IMR-90 (cell line): ENCODE measurements around the gene DCAF6. TPM values are rescaled to one million over a fixed set of nuclear protein-coding genes. Genes with fewer than 3 reads are reported as not detected.

ENCODE experiments used
- ATAC-seq: fragments of 200-7000 bp; cut with Tn5 transposase; 2 replicates; pipeline ENCODE4 v1.9.1; 2020; ENCODE audit warnings: low read depth, mild to moderate bottlenecking, moderate library complexity
- BruUV-seq: library from RNA; stranded (reverse); fragments of 400-500 nt; replicated peaks from 2 replicates; lab custom pipeline; 2021; lab: Mats Ljungman, UMichigan
- CTCF ChIA-PET: fragments of 300-600 bp; formaldehyde crosslinking; extraction: SDS; loops from one replicate; lab custom pipeline; 2021; ENCODE audit warnings: antibody characterized with exemption; lab: Yijun Ruan, JAX
- POLR2A ChIA-PET: fragments of 300-600 bp; sonication (Branson Sonifier 250); formaldehyde crosslinking; loops from one replicate; lab custom pipeline; 2022; ENCODE audit warnings: antibody characterized with exemption; ENCODE audit not compliant: unreplicated experiment; lab: Charles Lee
- DNase-seq: peaks from one replicate; pipeline ENCODE4 v3.0.0; 2013
- H2AFZ ChIP-seq: replicated peaks from 2 replicates; pipeline ENCODE3; 2013; ENCODE audit warnings: low read length, mild to moderate bottlenecking; ENCODE audit not compliant: poor library complexity
- H2AK5ac ChIP-seq: 2 replicates; pipeline ENCODE4 v1.6.1; 2013; ENCODE audit warnings: low read depth, low read length, inconsistent platforms
- H2AK9ac ChIP-seq: replicated peaks from 2 replicates; pipeline ENCODE3; 2013; ENCODE audit warnings: mild to moderate bottlenecking, low read depth, low read length, moderate library complexity; ENCODE audit not compliant: poor library complexity
- H2BK120ac ChIP-seq: 2 replicates; pipeline ENCODE4 v1.6.1; 2013; ENCODE audit warnings: low read depth, low read length, inconsistent platforms
- H2BK15ac ChIP-seq: 3 replicates; pipeline ENCODE4 v1.6.1; 2013; ENCODE audit warnings: low read depth, low read length, inconsistent platforms
- H2BK20ac ChIP-seq: 2 replicates; pipeline ENCODE4 v1.6.1; 2013; ENCODE audit warnings: low read depth, mild to moderate bottlenecking, inconsistent platforms, low read length, moderate library complexity
- H2BK5ac ChIP-seq: 2 replicates; pipeline ENCODE4 v1.6.1; 2013; ENCODE audit warnings: mild to moderate bottlenecking, low read depth, low read length, inconsistent platforms; ENCODE audit not compliant: poor library complexity, severe bottlenecking
- H3K14ac ChIP-seq: replicated peaks from 2 replicates; pipeline ENCODE4 v1.6.1; 2013; ENCODE audit warnings: low read depth, low read length, inconsistent platforms
- H3K18ac ChIP-seq: 2 replicates; pipeline ENCODE4 v1.6.1; 2013; ENCODE audit warnings: low read depth, low read length, control low read depth
- H3K23ac ChIP-seq: 2 replicates; pipeline ENCODE4 v1.6.1; 2013; ENCODE audit warnings: low read depth, low read length, inconsistent platforms
- H3K27ac ChIP-seq: 2 replicates; pipeline ENCODE4 v1.5.1; 2013; ENCODE audit warnings: mild to moderate bottlenecking, control low read depth, low read length; ENCODE audit not compliant: insufficient read depth
- H3K27me3 ChIP-seq: 2 replicates; pipeline ENCODE4 v1.6.1; 2013; ENCODE audit warnings: low read length; ENCODE audit not compliant: control insufficient read depth, insufficient read depth
- H3K36me3 ChIP-seq: 2 replicates; pipeline ENCODE4 v1.6.1; 2013; ENCODE audit warnings: low read length, mixed read lengths; ENCODE audit not compliant: control insufficient read depth, insufficient read depth
- H3K4ac ChIP-seq: 2 replicates; pipeline ENCODE4 v1.6.1; 2013; ENCODE audit warnings: low read depth, low read length, inconsistent platforms
- H3K4me1 ChIP-seq: 2 replicates; pipeline ENCODE4 v1.6.1; 2013; ENCODE audit warnings: low read length, mixed read lengths; ENCODE audit not compliant: control insufficient read depth, insufficient read depth
- H3K4me2 ChIP-seq: 2 replicates; pipeline ENCODE4 v1.6.1; 2013; ENCODE audit warnings: low read depth, mild to moderate bottlenecking, control low read depth, low read length, moderate library complexity
- H3K4me3 ChIP-seq: 2 replicates; pipeline ENCODE4 v1.5.1; 2013; ENCODE audit warnings: low read depth, mild to moderate bottlenecking, control low read depth, low read length, moderate library complexity; ENCODE audit not compliant: insufficient read depth
- H3K56ac ChIP-seq: 2 replicates; pipeline ENCODE4 v1.6.1; 2013; ENCODE audit warnings: low read length, inconsistent platforms; ENCODE audit not compliant: insufficient read depth; ENCODE audit errors: extremely low read depth
- H3K79me1 ChIP-seq, 2 experiments: 2 replicates each; pipeline ENCODE4 v1.6.1; 2013; ENCODE audit warnings: low read length in 2 of 2, inconsistent platforms in 1 of 2, low read depth in 1 of 2
- H3K9ac ChIP-seq: 2 replicates; pipeline ENCODE4 v1.6.1; 2013; ENCODE audit warnings: low read depth, low read length, control low read depth
- H3K9me1 ChIP-seq: 2 replicates; pipeline ENCODE4 v1.6.1; 2013; ENCODE audit warnings: low read length, inconsistent platforms; ENCODE audit not compliant: insufficient read depth
- H3K9me3 ChIP-seq: 2 replicates; pipeline ENCODE4 v1.6.1; 2013; ENCODE audit warnings: low read length; ENCODE audit not compliant: control insufficient read depth, insufficient read depth
- H4K20me1 ChIP-seq: 2 replicates; pipeline ENCODE4 v1.6.1; 2013; ENCODE audit warnings: low read length, inconsistent platforms; ENCODE audit not compliant: insufficient read depth
- H4K5ac ChIP-seq: 2 replicates; pipeline ENCODE4 v1.6.1; 2013; ENCODE audit warnings: mild to moderate bottlenecking, low read depth, low read length, control low read depth
- H4K8ac ChIP-seq, 2 experiments: 2 replicates each; pipeline ENCODE4 v1.6.1; 2013; ENCODE audit warnings: low read depth in 2 of 2, low read length in 2 of 2, control low read depth in 1 of 2, inconsistent platforms in 1 of 2
- H4K91ac ChIP-seq: 2 replicates; pipeline ENCODE4 v1.6.1; 2013; ENCODE audit warnings: low read depth, low read length, inconsistent platforms; ENCODE audit not compliant: insufficient read depth
- BHLHE40 ChIP-seq: fragments of 150-350 bp; IDR thresholded peaks from 2 replicates; pipeline ENCODE4 v1.6.1; 2016; ENCODE audit warnings: mild to moderate bottlenecking, low read depth, low read length
- CEBPB ChIP-seq: IDR thresholded peaks from 2 replicates; pipeline ENCODE4 v1.6.1; 2012; ENCODE audit warnings: low read depth, low read length, improper control_type of control experiment
- CTCF ChIP-seq: conservative IDR thresholded peaks from 2 replicates; pipeline ENCODE4 v1.5.1; 2012; ENCODE audit warnings: mild to moderate bottlenecking, low read depth, low read length, improper control_type of control experiment
- ELK1 ChIP-seq: fragments of 150-350 bp; IDR thresholded peaks from 2 replicates; pipeline ENCODE4 v1.6.1; 2016; ENCODE audit warnings: low read depth, mild to moderate bottlenecking, low read length, moderate library complexity, borderline replicate concordance
- FOS ChIP-seq: fragments of 150-350 bp; IDR thresholded peaks from 2 replicates; pipeline ENCODE4 v1.6.1; 2016; ENCODE audit warnings: low read depth, low read length
- MAFK ChIP-seq: IDR thresholded peaks from 2 replicates; pipeline ENCODE4 v1.6.1; 2012; ENCODE audit warnings: low read depth, low read length, improper control_type of control experiment
- MAZ ChIP-seq: IDR thresholded peaks from 2 replicates; pipeline ENCODE4 v1.6.1; 2012; ENCODE audit warnings: low read depth, mild to moderate bottlenecking, low read length, improper control_type of control experiment, moderate library complexity, borderline replicate concordance
- NFE2L2 ChIP-seq: fragments of 150-350 bp; IDR thresholded peaks from 2 replicates; pipeline ENCODE4 v1.6.1; 2016; ENCODE audit warnings: low read depth, mild to moderate bottlenecking, low read length
- POLR2A ChIP-seq: IDR thresholded peaks from 2 replicates; pipeline ENCODE4 v1.6.1; 2012; ENCODE audit warnings: mild to moderate bottlenecking, low read depth, low read length
- RCOR1 ChIP-seq: IDR thresholded peaks from 2 replicates; pipeline ENCODE4 v1.6.1; 2012; ENCODE audit warnings: mild to moderate bottlenecking, low read length, improper control_type of control experiment; ENCODE audit not compliant: insufficient replicate concordance
- RFX5 ChIP-seq: IDR thresholded peaks from 2 replicates; pipeline ENCODE4 v1.8.0; 2012; ENCODE audit warnings: low read depth, mild to moderate bottlenecking, low read length, moderate library complexity
- USF2 ChIP-seq: fragments of 150-350 bp; IDR thresholded peaks from 2 replicates; pipeline ENCODE4 v1.6.1; 2017; ENCODE audit warnings: mild to moderate bottlenecking, antibody characterized with exemption, low read length, low read depth
- WGBS, 2 experiments: methylation state at CpG; one replicate each; pipeline versions ENCODE4 v1.1.5 to v1.1.7; 2013; ENCODE audit warnings: missing lambda C conversion rate in 2 of 2; ENCODE audit not compliant: insufficient read length in 1 of 2; ENCODE audit errors: extremely low coverage in 2 of 2; 5-methylcytosine and 5-hydroxymethylcytosine counted together
- dilution Hi-C: fragments of 300-500 bp; cut with HindIII; formaldehyde crosslinking; loops from one replicate; pipeline ENCODE4 v1.14.3; 2018; ENCODE audit warnings: low sequenced_read_pairs; ENCODE audit not compliant: unreplicated experiment
- in situ Hi-C: fragments of 300-500 bp; cut with MboI; formaldehyde crosslinking; loops from 3 replicates; pipeline ENCODE4 v1.14.3; 2019; ENCODE audit warnings: low sequenced_read_pairs, inconsistent platforms, mixed read lengths
- intact Hi-C: fragments of 100-400 bp; cut with micrococcal nuclease; formaldehyde crosslinking; loops from 2 replicates; pipeline ENCODE4 v1.10.0; 2022
- polyA plus RNA-seq, 3 experiments: library from polyadenylated mRNA; depleted of rRNA; stranded (reverse); fragments of >200 nt; gene quantifications; 2 replicates each; pipeline ENCODE4 v1.2.3, GENCODE V29; 2012; ENCODE audit warnings: low replicate concordance in 1 of 3
- total RNA-seq: library from RNA; depleted of rRNA; stranded (reverse); fragments of >200 nt; gene quantifications from 2 replicates; pipeline ENCODE4 v1.2.3, GENCODE V29; 2012

Gene DCAF6
- total and polyA plus RNA-seq, 2 of the 4 experiments (the other 2 are of a cell fraction) = 60.4 to 88.7 TPM

GRCh38 chr1:168084396-168085231, 148.1 kb downstream of the DCAF6 start (continued):
- no peak for TF ChIP-seq FOS
- TF ChIP-seq RCOR1 = no peak

- intact Hi-C loops = no loop called here
- Histone ChIP-seq H3K23ac (no peak overlapping the region), H4K5ac (no peak overlapping the region), H3K4me2 (no peak overlapping the region), H3K27ac (no peak overlapping the region), H2BK5ac (no peak overlapping the region), H3K4me1 (peaks cover 10% of the 10 kb centered on the region), H2BK120ac (no peak overlapping the region), H3K27me3 (no peaks in the 10 kb centered on the region), H2BK15ac (no peak overlapping the region), H3K9me3 (no peaks in the 10 kb centered on the region), H2AK5ac (no peak overlapping the region), H3K56ac (no peak overlapping the region), H4K20me1 (peaks cover 11% of the 10 kb centered on the region; the same call in 1 of the 2 replicates), H3K14ac (no peak overlapping the region), H4K8ac (no peak overlapping the region), H3K79me1 (peaks cover 0 to 36% of the 10 kb centered on the region in 2 experiments; a peak in 2 of 4 replicates), H3K4ac (no peak overlapping the region), H3K9me1 (peaks cover 27% of the 10 kb centered on the region), H2BK20ac (no peak overlapping the region), H3K36me3 (peaks cover 19% of the 10 kb centered on the region), H3K9ac (no peak overlapping the region), H2AFZ (no peak overlapping the region), H3K4me3 (no peak overlapping the region), H4K91ac (no peak overlapping the region), H3K18ac (no peak overlapping the region), H2AK9ac (no peak overlapping the region)
- ChIA-PET POLR2A (no interaction called here), CTCF (interaction anchor here (0.6 to 1.2 kb wide), 2 partner anchors 17 to 166 kb away, joined by 3 read pairs; no protein-coding TSS in a partner anchor)
- DNase-seq (no peak), ATAC-seq (no peak)
- in situ Hi-C loops = loop anchor here (10.0 kb wide), 1 partner anchor 371 kb away; no protein-coding TSS in a partner anchor
- dilution Hi-C loops = no loop called here
- 63% methylated on average over 7 of the region's 16 CpGs; no CpG with 5 or more reads in 1 of the 2 experiments for WGBS, 2 experiments
- BruUV-seq = no TSS peak
- TF ChIP-seq USF2 = no peak
- TF ChIP-seq BHLHE40 = no peak
- no peak for TF ChIP-seq ELK1
- TF ChIP-seq CEBPB = no peak
- TF ChIP-seq RCOR1 = no peak
- no peak for TF ChIP-seq MAZ
- TF ChIP-seq RFX5 = no peak
- no peak for TF ChIP-seq POLR2A
- no peak for TF ChIP-seq MAFK
- TF ChIP-seq CTCF = no peak
- TF ChIP-seq NFE2L2 = no peak
Measured at GRCh38 chr1:168085401-168085872, 149.0 kb downstream of the DCAF6 start.
